Heart left ventricle (tissue), 16 donors: ENCODE data around the gene MT1M. TPM values are rescaled to one million over a fixed set of nuclear protein-coding genes. Genes with fewer than 3 reads are reported as not detected.

Experiments used
- ATAC-seq, 4 donors: fragments of 200-7000 bp; cut with Tn5 transposase; one replicate each; pipeline ENCODE4 v1.9.1; 2020 to 2022; ENCODE audit warnings: moderate library complexity in 4 of 4, mild to moderate bottlenecking in 3 of 4, moderate number of reproducible peaks in 1 of 4
- DNase-seq, 5 donors: peaks; one replicate each; pipeline ENCODE4 v3.0.0-alpha.2; 2020
- H3K27ac ChIP-seq, 12 donors: fragments of 200-600 bp; sonication (generic) in 4 of 12; one replicate each; pipeline versions ENCODE4 v1.5.0 to v1.8.0; 2016 to 2022; ENCODE audit warnings: mild to moderate bottlenecking in 2 of 12
- H3K27me3 ChIP-seq, 9 donors: fragments of 200-600 bp; sonication (generic) in 2 of 9; one replicate each; pipeline versions ENCODE4 v1.5.1 to v1.8.0; 2016 to 2022; ENCODE audit warnings: mild to moderate bottlenecking in 3 of 9
- H3K36me3 ChIP-seq, 9 donors: fragments of 200-600 bp; sonication (generic) in 2 of 9; one replicate each; pipeline versions ENCODE4 v1.5.0 to v1.8.0; 2018 to 2022; ENCODE audit warnings: mild to moderate bottlenecking in 2 of 9
- H3K4me1 ChIP-seq, 12 donors: fragments of 200-600 bp; sonication (generic) in 4 of 12; one replicate each; pipeline versions ENCODE4 v1.5.0 to v1.8.0; 2016 to 2022; ENCODE audit warnings: mild to moderate bottlenecking in 3 of 12
- H3K4me3 ChIP-seq, 12 donors: fragments of 200-600 bp; sonication (generic) in 4 of 12; one replicate each; pipeline versions ENCODE4 v1.5.0 to v1.8.0; 2017 to 2022; ENCODE audit warnings: mild to moderate bottlenecking in 9 of 12, moderate library complexity in 4 of 12
- H3K9me3 ChIP-seq, 12 donors: fragments of 200-600 bp; sonication (generic) in 4 of 12; one replicate each; pipeline versions ENCODE4 v1.5.0 to v1.8.0; 2016 to 2022; ENCODE audit warnings: mild to moderate bottlenecking in 1 of 12
- POLR2A ChIP-seq, 2 donors: fragments of 450-650 bp; IDR thresholded peaks; one replicate each; pipeline ENCODE4 v1.6.1; 2017; ENCODE audit warnings: antibody characterized with exemption in 2 of 2, mild to moderate bottlenecking in 2 of 2, moderate library complexity in 2 of 2
- WGBS, 4 donors: extraction: QIAGEN DNeasy Blood & Tissue Kit in 2 of 4; methylation state at CpG; one replicate each; pipeline versions ENCODE4 v1.1.5 to v1.1.7; 2013 to 2018; 5-methylcytosine and 5-hydroxymethylcytosine counted together
- intact Hi-C, 10 donors: fragments of 100-400 bp; cut with DNase I; formaldehyde crosslinking; loops; one replicate each; pipeline versions ENCODE4 v1.11.1 to v1.14.2; 2022
- polyA plus RNA-seq, 2 donors: library from polyadenylated mRNA; stranded (reverse); fragments of 200-250 nt; gene quantifications; one replicate each; pipeline ENCODE4 v1.2.3, GENCODE V29; 2013
- total RNA-seq, 9 donors: library from RNA; depleted of rRNA in 2 of 9; stranded (reverse); fragments of >200 nt in 2 of 9; fragmentation: NEBNext Ultra II Directional in 3 of 9; extraction: Animal tissue kit (Norgen Biotek cat#: 25700) in 3 of 9; gene quantifications; one replicate each; pipeline versions ENCODE4 v1.1.0 to v1.2.4, GENCODE V29; 2016 to 2023
- TF ChIP-seq, protein P1 (sequence below), 12 donors: fragments of 200-600 bp; sonication (generic) in 4 of 12; IDR thresholded peaks; one replicate each; pipeline versions ENCODE4 v1.5.0 to v1.8.0; 2018 to 2022; ENCODE audit warnings: antibody characterized with exemption in 12 of 12, mild to moderate bottlenecking in 5 of 12
- donor health status: ischemic (EF 13 %, LVEDD 7.1; RV severe dilation, severe dysfunction).
- donor health status: healthy with polysubstance abuse.
- donor health status: DM: no; HTN: yes; CAD: no.
- donor health status: DM: no; HTN: no; CAD: no.
- donor health status: ischemic (EF 25% LVEDD 6.9; RV normal size, moderate dysfunction).
- donor health status: ischemic (EF 25% LVEDD 5.7; RV mildly dilated, moderate dysfunction).
- donor health status: healthy.
- donor health status: DM: yes; HTN: yes; CAD: no.
- donor health status: ischemic (EF 35%, LVEDD 5.7; RV mildly dilated, moderate dysfunction).
- donor health status: nonischemic (EF 11% LVEDD 7.7; RV severe dilation, severe dysfunction).
- donor health status: DM: yes; HTN: yes; CAD: no.
- donor health status: PGD.
- donor health status: ischemic (EF 29% LVEDD 5.4; RV normal size, mild dysfunction).
- donor health status: nonischemic (EF 23%, LVEDD 6.1; RV moderate dilation, normal function).

MT1M gene
- total and polyA plus RNA-seq, 11 donors: 0.61 to 16.2 (median 7.4) TPM

DNA sequence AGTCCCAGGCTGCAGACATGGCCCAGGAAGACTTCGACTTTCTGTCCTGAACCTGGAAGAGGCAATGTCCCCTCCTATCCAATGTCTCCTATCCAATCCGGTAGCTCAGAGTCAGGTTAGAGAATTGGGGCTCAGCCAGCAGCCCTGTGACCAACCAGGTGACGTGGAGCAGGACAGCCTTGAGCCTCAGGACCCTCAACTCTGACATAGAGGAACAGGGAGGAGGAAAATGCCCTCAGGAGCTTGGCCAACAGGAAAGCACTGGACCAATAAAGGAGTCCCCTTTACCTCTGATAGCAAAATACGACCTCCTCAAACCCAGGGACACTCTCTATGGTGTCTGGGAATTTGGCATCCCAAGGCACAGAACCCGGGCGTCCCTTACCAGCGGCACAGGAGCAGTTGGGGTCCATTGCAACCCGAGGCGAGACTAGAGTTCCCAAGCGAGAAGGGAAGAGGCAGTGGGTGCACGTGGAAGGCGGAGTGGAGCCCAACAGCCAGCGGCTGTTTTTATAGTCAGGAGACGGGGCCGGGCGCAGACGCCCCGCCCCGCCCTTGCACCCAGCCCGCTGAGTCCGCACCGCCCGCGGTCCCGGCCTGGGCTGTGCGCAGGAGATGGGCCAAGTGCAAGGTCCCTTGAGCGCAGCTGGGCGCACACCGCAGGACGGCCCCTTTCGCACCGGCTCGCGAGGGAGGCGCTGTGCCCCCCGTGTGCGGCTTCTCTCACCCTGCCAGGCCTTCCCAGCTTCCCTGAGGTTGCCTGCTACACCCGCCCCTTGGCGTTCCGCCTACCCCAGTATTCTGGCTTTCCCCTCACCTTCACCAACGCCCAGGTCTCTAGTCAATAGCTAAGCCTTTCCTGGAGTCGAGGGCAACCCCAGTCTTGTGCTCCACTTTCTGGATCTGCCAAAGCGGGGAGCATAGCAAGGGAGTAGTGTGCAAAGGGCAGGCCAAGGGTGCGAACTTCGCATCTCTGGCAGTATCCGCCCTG is 35.4 kb downstream of the MT1M start, which contains the start of gene MT1G:
TSS of gene MT1G (minus strand) at position 485 of the 991 bp plus-strand sequence. CDS start at position 413, 72 bp downstream.
- H3K4me1 ChIP-seq: peaks cover 0 to 27% (median 13%) of the 10 kb centered on the region in 12 donors
- intact Hi-C loops: loop anchor here in 2 of 10 donors (2.0 to 5.0 kb wide), 2 partner anchors 25 to 34 kb away; no protein-coding TSS in a partner anchor
- H3K27me3 ChIP-seq: peaks cover 15 to 95% (median 51%) of the 10 kb centered on the region in 9 donors
- DNase-seq (peak; percentile 48 to 84 (median 56)), ATAC-seq (peak in 3 of 4 donors; percentile 87 to 93 (median 87))
- peak within 1 kb of the TSS in 8 of 12 donors; percentile 3 to 39 (median 26) for H3K4me3 ChIP-seq
- H3K9me3 ChIP-seq: no peaks in the 10 kb centered on the region
- WGBS, 4 donors: 8 to 14% (median 13%) methylated on average over 43 to 46 of the region's 46 CpGs
- no peak within 1 kb of the TSS for H3K27ac ChIP-seq
- H3K36me3 ChIP-seq: no peaks in the 10 kb centered on the region
- TF ChIP-seq, protein P1, sequence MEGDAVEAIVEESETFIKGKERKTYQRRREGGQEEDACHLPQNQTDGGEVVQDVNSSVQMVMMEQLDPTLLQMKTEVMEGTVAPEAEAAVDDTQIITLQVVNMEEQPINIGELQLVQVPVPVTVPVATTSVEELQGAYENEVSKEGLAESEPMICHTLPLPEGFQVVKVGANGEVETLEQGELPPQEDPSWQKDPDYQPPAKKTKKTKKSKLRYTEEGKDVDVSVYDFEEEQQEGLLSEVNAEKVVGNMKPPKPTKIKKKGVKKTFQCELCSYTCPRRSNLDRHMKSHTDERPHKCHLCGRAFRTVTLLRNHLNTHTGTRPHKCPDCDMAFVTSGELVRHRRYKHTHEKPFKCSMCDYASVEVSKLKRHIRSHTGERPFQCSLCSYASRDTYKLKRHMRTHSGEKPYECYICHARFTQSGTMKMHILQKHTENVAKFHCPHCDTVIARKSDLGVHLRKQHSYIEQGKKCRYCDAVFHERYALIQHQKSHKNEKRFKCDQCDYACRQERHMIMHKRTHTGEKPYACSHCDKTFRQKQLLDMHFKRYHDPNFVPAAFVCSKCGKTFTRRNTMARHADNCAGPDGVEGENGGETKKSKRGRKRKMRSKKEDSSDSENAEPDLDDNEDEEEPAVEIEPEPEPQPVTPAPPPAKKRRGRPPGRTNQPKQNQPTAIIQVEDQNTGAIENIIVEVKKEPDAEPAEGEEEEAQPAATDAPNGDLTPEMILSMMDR (IDR thresholded peaks at IDR 0.05): no peak
- TF ChIP-seq POLR2A (IDR thresholded peaks at IDR 0.05): no peak

DNA sequence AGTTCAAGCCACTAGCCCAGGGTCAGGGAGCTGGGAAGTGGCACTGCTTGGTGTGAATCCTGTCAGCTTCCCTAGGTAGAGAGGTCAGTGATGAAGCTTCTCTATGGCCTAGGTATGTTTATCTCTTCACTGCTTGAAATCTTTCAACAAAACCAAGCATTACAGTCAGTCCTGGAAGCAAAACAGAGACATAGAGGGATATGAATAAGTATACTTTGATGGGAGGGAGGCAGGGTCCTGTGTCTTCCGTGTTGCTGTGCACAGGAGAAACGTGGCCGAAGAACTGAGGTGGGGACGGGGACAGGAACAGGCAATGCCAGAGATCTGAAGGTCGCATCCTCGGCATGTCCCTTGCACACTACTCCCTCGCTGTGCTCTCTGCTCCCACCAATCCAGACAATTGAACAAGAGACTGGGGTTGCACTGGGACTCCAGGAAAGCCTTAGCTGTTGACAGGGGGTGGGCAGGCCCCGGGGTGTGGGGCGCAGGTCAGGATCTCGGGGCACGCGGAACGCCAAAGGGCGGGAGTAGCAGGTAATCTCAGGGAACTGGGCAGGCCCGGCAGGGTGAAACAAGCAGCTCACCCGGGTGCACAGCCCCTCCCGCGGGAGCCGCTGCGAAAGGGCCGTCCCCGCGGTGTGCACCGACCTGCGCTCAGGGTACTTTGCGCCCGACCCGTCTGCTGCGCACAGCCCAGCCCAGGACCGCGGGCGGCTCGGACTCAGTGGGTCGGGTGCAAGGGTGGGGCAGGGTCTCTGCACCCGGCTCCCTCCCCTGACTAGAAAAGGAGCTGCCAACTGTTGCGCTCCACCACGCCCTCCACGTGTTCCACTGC is 36.8 kb downstream of the MT1M start, which contains the start of gene MT1H:
TSS of gene MT1H (plus strand) at position 810 of the 835 bp plus-strand sequence. CDS start 71 bp downstream, outside the sequence.
- peak within 1 kb of the TSS in 1 of 12 donors; percentile 13 for H3K4me3 ChIP-seq
- H3K27ac ChIP-seq: no peak within 1 kb of the TSS
- H3K4me1 ChIP-seq: peaks cover 0 to 22% (median 10%) of the 10 kb centered on the region in 12 donors
- TF ChIP-seq POLR2A (IDR thresholded peaks at IDR 0.05): no peak
- TF ChIP-seq, protein P1 (IDR thresholded peaks at IDR 0.05): no peak
- no peaks in the 10 kb centered on the region for H3K36me3 ChIP-seq
- no peak for DNase-seq
- no peaks in the 10 kb centered on the region for H3K9me3 ChIP-seq
- H3K27me3 ChIP-seq: peaks cover 11 to 93% (median 49%) of the 10 kb centered on the region in 9 donors
- WGBS, 4 donors: 15 to 26% (median 17%) methylated on average over 31 to 38 of the region's 38 CpGs
- intact Hi-C loops: loop anchor here in 2 of 10 donors (2.0 to 5.0 kb wide), 2 partner anchors 26 to 33 kb away; no protein-coding TSS in a partner anchor
- no peak for ATAC-seq

DNA sequence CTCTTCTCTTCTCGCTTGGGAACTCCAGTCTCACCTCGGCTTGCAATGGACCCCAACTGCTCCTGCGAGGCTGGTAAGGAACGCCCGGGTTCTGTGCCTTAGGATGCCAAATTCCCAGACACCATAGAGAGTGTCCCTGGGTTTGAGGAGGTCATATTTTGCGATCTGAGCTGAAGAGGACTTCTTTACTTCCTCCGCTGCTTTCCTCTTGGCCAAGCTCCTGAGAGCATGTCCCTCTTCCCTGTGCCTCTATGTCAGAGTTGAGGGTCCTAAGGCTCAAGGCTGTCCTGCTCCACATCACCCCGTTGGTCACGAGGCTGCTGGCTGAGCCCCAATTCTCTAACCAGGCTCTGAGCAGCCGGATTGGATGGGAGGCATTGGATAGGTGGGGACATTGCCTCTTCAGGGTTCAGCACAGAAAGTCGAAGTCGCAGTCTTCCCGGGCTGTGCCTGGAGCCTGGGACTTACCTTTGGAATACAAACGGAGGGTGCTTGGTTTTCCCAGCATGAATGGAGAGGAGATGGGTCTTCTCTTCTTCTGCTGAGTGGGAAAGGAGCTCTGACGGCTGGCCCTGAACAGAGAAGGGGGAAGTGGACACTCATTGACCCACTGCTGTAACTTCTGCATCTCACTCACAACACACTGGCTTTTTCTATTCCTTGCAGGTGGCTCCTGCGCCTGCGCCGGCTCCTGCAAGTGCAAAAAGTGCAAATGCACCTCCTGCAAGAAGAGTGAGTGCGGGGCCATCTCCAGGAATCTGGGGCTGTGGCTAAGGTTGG is 37.6 kb downstream of the MT1M start:
- Histone ChIP-seq H3K27ac (no peak overlapping the region), H3K4me1 (peaks cover 0 to 22% (median 10%) of the 10 kb centered on the region in 12 donors), H3K36me3 (no peaks in the 10 kb centered on the region), H3K9me3 (no peaks in the 10 kb centered on the region), H3K27me3 (peaks cover 11 to 88% (median 41%) of the 10 kb centered on the region in 9 donors), H3K4me3 (peak overlapping the region in 1 of 12 donors; percentile 13)
- TF ChIP-seq, protein P1 (IDR thresholded peaks at IDR 0.05): no peak
- TF ChIP-seq POLR2A (IDR thresholded peaks at IDR 0.05): no peak
- WGBS, 4 donors: 15 to 31% (median 24%) methylated on average over 19 of the region's 19 CpGs
- DNase-seq: no peak
- intact Hi-C loops: loop anchor here in 2 of 10 donors (2.0 to 5.0 kb wide), 2 partner anchors 27 to 32 kb away; no protein-coding TSS in a partner anchor
- ATAC-seq: no peak
